Activated CD4-positive, alpha-beta T cell treated with anti-CD3 and anti-CD28 coated beads, Interleukin-2, amount 50 U/mL, for 24 hours (primary cell): Measurements from ENCODE around the gene NUFIP1.
"Not testable (repeated sequence)": the region's sequence is repeated elsewhere in the genome, so short reads cannot be mapped to it uniquely, and the experiment has no call there.

ENCODE experiments used
- DNase-seq, 2 donors: peaks; one replicate each; pipeline ENCODE4 v3.0.0-alpha.2; 2020; ENCODE audit warnings: low read depth in 1 of 2, low spot score in 1 of 2

NUFIP1 gene

GRCh38 chr13:44969551-44970484, 19.5 kb downstream of the NUFIP1 start:
- DNase-seq = no peak

- DNase-seq = no peak
Observed at GRCh38 chr13:44968434-44968815, 20.8 kb downstream of the NUFIP1 start.

GRCh38 chr13:44967704-44968433, 21.4 kb downstream of the NUFIP1 start:
- no peak for DNase-seq

- no peak for DNase-seq
Observed at GRCh38 chr13:44961997-44962396, 27.3 kb downstream of the NUFIP1 start.

- DNase-seq = no peak
Observed at GRCh38 chr13:44955406-44955805, 33.9 kb downstream of the NUFIP1 start.

GRCh38 chr13:44954224-44954623, 35.0 kb downstream of the NUFIP1 start:
- no peak for DNase-seq

- no peak for DNase-seq
Observed at GRCh38 chr13:44952671-44953070, 36.6 kb downstream of the NUFIP1 start.

- no peak for DNase-seq
Observed at GRCh38 chr13:44951184-44951583, 38.1 kb downstream of the NUFIP1 start.

GRCh38 chr13:44943411-44943810, 45.9 kb downstream of the NUFIP1 start:
- DNase-seq = not testable (repeated sequence)

- no peak for DNase-seq
Observed at GRCh38 chr13:44938854-44939253, 50.4 kb downstream of the NUFIP1 start.

- DNase-seq = no peak
Observed at GRCh38 chr13:44936246-44936645, 53.0 kb downstream of the NUFIP1 start.

- no peak for DNase-seq
Observed at GRCh38 chr13:44934724-44935123, 54.5 kb downstream of the NUFIP1 start.

GRCh38 chr13:44932850-44933251, 56.4 kb downstream of the NUFIP1 start:
- DNase-seq = no peak

GRCh38 chr13:44932171-44932849, 57.0 kb downstream of the NUFIP1 start:
- DNase-seq = no peak

GRCh38 chr13:44930963-44931623, 58.2 kb downstream of the NUFIP1 start:
- no peak for DNase-seq

GRCh38 chr13:44930280-44930679, 59.0 kb downstream of the NUFIP1 start:
- DNase-seq = no peak

- no peak for DNase-seq
Observed at GRCh38 chr13:44929692-44930091, 59.6 kb downstream of the NUFIP1 start.

GRCh38 chr13:44927968-44928367, 61.3 kb downstream of the NUFIP1 start:
- DNase-seq = no peak

GRCh38 chr13:44921931-44922758, 67.1 kb downstream of the NUFIP1 start:
- DNase-seq = no peak

- no peak for DNase-seq
Observed at GRCh38 chr13:44921246-44921877, 67.9 kb downstream of the NUFIP1 start.
